ENCODE results near the gene CTRB2.
"Not testable (repeated sequence)": the region's sequence is repeated elsewhere in the genome, so short reads cannot be mapped to it uniquely, and the experiment has no call there.

DNA sequence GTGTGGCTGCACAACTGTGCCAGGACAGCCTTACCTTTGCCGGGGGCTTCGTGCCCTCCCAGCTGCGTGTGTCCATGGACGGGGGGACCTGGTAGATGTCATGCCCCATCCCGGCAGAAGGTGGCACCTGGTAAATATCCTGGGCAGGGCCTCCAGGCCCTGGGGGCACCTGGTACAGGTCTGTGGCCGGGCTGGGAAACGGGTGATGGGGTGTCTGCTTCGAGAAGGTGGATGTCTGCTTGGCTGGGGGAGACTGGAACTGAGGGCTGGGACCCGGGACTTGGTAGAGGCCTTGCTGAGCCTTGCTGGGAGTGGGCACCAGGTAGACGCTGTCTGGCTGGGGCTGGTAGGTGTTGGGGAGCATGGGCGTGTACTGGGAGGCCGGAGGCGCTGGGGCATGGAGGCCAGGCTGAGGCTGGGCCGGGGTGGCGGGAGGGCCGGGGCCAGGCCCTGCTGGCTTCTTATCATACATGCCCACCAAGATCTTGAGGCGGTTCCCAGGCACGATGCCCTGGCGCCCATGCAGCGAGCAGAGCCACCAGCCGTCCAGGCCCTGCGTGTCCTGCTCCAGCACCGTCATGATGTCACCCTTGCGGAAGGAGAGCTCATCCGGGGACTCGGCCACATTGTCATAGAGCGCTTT is 35.6 kb upstream of the CTRB2 start:
- TF ChIP-seq MAX (CRISPR knock-in tag; IDR thresholded peaks at IDR 0.05); ESRRA (CRISPR knock-in tag; IDR thresholded peaks at IDR 0.05; ENCODE audit: borderline replicate concordance); NR2C2 (CRISPR knock-in tag; IDR thresholded peaks at IDR 0.05); NFE2L1 (CRISPR knock-in tag; IDR thresholded peaks at IDR 0.05); ZNF281 (CRISPR knock-in tag; IDR thresholded peaks at IDR 0.05); MXD4 (CRISPR knock-in tag; IDR thresholded peaks at IDR 0.05; ENCODE audit: borderline replicate concordance); HMGXB4 (CRISPR knock-in tag; IDR thresholded peaks at IDR 0.05); NFYB (CRISPR knock-in tag; conservative IDR thresholded peaks at IDR 0.05; ENCODE audit: low read depth); CBFB (CRISPR knock-in tag; IDR thresholded peaks at IDR 0.05; ENCODE audit: low read depth); FOXJ3 (CRISPR knock-in tag; IDR thresholded peaks at IDR 0.05; ENCODE audit: borderline replicate concordance): not testable (repeated sequence)
- TF ChIP-seq, protein P1, sequence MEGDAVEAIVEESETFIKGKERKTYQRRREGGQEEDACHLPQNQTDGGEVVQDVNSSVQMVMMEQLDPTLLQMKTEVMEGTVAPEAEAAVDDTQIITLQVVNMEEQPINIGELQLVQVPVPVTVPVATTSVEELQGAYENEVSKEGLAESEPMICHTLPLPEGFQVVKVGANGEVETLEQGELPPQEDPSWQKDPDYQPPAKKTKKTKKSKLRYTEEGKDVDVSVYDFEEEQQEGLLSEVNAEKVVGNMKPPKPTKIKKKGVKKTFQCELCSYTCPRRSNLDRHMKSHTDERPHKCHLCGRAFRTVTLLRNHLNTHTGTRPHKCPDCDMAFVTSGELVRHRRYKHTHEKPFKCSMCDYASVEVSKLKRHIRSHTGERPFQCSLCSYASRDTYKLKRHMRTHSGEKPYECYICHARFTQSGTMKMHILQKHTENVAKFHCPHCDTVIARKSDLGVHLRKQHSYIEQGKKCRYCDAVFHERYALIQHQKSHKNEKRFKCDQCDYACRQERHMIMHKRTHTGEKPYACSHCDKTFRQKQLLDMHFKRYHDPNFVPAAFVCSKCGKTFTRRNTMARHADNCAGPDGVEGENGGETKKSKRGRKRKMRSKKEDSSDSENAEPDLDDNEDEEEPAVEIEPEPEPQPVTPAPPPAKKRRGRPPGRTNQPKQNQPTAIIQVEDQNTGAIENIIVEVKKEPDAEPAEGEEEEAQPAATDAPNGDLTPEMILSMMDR (IDR thresholded peaks at IDR 0.05), result not testable (repeated sequence)
- TF ChIP-seq, protein P2, sequence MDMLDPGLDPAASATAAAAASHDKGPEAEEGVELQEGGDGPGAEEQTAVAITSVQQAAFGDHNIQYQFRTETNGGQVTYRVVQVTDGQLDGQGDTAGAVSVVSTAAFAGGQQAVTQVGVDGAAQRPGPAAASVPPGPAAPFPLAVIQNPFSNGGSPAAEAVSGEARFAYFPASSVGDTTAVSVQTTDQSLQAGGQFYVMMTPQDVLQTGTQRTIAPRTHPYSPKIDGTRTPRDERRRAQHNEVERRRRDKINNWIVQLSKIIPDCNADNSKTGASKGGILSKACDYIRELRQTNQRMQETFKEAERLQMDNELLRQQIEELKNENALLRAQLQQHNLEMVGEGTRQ (CRISPR knock-in tag; IDR thresholded peaks at IDR 0.05), result not testable (repeated sequence)
- TF ChIP-seq, protein P3, sequence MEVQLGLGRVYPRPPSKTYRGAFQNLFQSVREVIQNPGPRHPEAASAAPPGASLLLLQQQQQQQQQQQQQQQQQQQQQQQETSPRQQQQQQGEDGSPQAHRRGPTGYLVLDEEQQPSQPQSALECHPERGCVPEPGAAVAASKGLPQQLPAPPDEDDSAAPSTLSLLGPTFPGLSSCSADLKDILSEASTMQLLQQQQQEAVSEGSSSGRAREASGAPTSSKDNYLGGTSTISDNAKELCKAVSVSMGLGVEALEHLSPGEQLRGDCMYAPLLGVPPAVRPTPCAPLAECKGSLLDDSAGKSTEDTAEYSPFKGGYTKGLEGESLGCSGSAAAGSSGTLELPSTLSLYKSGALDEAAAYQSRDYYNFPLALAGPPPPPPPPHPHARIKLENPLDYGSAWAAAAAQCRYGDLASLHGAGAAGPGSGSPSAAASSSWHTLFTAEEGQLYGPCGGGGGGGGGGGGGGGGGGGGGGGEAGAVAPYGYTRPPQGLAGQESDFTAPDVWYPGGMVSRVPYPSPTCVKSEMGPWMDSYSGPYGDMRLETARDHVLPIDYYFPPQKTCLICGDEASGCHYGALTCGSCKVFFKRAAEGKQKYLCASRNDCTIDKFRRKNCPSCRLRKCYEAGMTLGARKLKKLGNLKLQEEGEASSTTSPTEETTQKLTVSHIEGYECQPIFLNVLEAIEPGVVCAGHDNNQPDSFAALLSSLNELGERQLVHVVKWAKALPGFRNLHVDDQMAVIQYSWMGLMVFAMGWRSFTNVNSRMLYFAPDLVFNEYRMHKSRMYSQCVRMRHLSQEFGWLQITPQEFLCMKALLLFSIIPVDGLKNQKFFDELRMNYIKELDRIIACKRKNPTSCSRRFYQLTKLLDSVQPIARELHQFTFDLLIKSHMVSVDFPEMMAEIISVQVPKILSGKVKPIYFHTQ (CRISPR knock-in tag; IDR thresholded peaks at IDR 0.05), result not testable (repeated sequence)

Data from WTC11 (cell line).